ENCODE measurements around the gene FAM210A. TPM values are rescaled to one million over a fixed set of nuclear protein-coding genes. Genes with fewer than 3 reads are reported as not detected.

The FAM210A gene
- polyA plus RNA-seq, 1 of the 3 experiments (the other 2 are of a cell fraction): 10.6 TPM

DNA sequence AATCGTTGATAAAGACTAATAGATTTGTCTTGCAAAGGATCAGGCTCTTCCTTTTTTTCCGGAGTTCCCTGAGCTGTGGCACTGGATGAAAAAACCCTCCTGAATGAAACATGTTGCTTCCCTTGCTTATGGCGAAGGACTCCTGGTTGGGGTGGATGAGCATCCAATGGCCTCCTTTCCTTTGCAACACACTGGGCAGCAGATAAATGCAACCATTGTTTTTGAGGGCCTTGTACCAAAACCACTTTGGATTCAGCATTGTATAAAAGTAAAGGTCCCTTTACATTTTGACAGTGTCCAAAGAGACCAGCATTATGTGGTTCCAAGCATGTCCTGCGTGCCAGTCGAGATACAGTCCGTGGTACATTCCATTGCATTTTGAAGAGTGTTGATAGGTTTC lies 44.7 kb downstream of the FAM210A start:
- Histone ChIP-seq H2AFZ (ENCODE audit: low read depth) (no peak overlapping the region), H3K4me3 (ENCODE audit: low read depth in 2 of 2, low read length in 1 of 2) (no peak overlapping the region), H3K4me2 (no peak overlapping the region), H3K4me1 (ENCODE audit: control insufficient read depth in 1 of 2, insufficient read depth in 2 of 2, low read depth in 1 of 2, low read length in 1 of 2) (no peaks in the 10 kb centered on the region; a peak in 1 of 4 replicates), H3K27ac (ENCODE audit: low read depth in 2 of 2, low read length in 1 of 2) (no peak overlapping the region), H3K79me2 (ENCODE audit: insufficient read depth) (peaks cover 73% of the 10 kb centered on the region), H3K36me3 (replicated peaks in 1 of 2; ENCODE audit: control insufficient read depth in 1 of 2, insufficient read depth in 2 of 2, low read length in 1 of 2) (peaks cover 9 to 25% of the 10 kb centered on the region in 2 experiments), H4K20me1 (ENCODE audit: insufficient read depth) (0 out of 2 replicates have a peak, but pooled peaks cover 5% of the 10 kb centered on the region), H3F3A (replicated peaks; ENCODE audit: insufficient read depth) (peaks cover 8% of the 10 kb centered on the region), H3K27me3 (ENCODE audit: insufficient read depth) (no peaks in the 10 kb centered on the region), H3K9me2 (no peaks in the 10 kb centered on the region), H3K9me3 (no peaks in the 10 kb centered on the region), H3K9ac (no peak overlapping the region)
- WGBS (ENCODE audit: low lambda C conversion rate): 94% methylated on average over 6 of the region's 6 CpGs
- ChIA-PET POLR2A (no interaction called here), CTCF (interaction anchor here (0.8 to 2.3 kb wide), 4 partner anchors 8 to 49 kb away, joined by 3 to 9 read pairs (median 3); no protein-coding TSS in a partner anchor)
- no peak for DNase-seq
- TF ChIP-seq EZH2phosphoT487 (IDR thresholded peaks at IDR 0.05; ENCODE audit: borderline replicate concordance, low read depth) (no peak), NFIC (IDR thresholded peaks at IDR 0.05; ENCODE audit: borderline replicate concordance) (no peak), SIN3A (IDR thresholded peaks at IDR 0.05; ENCODE audit: borderline replicate concordance, low read depth, low read length) (no peak), RCOR1 (IDR thresholded peaks at IDR 0.05; ENCODE audit: low read length) (no peak), GABPA (IDR thresholded peaks at IDR 0.05; ENCODE audit: low read depth) (no peak), TEAD4 (IDR thresholded peaks at IDR 0.05; ENCODE audit: borderline replicate concordance, insufficient read depth) (no peak), SMC3 (IDR thresholded peaks at IDR 0.05; ENCODE audit: low read depth, low read length) (no peak), EP300 (IDR thresholded peaks at IDR 0.05; ENCODE audit: borderline replicate concordance in 1 of 2, low read depth in 1 of 2, low read length in 1 of 2) (no peak), NRF1 (IDR thresholded peaks at IDR 0.05; ENCODE audit: low read depth, low read length) (no peak), POLR2AphosphoS5 (IDR thresholded peaks at IDR 0.05; ENCODE audit: low read depth, low read length) (no peak), RXRA (IDR thresholded peaks at IDR 0.05; ENCODE audit: borderline replicate concordance, low read depth) (no peak), FOXM1 (IDR thresholded peaks at IDR 0.05; ENCODE audit: low read depth) (no peak)
- TF ChIP-seq, protein P1, sequence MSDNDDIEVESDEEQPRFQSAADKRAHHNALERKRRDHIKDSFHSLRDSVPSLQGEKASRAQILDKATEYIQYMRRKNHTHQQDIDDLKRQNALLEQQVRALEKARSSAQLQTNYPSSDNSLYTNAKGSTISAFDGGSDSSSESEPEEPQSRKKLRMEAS (IDR thresholded peaks at IDR 0.05; ENCODE audit: low read depth): no peak
- TF ChIP-seq, protein P2, sequence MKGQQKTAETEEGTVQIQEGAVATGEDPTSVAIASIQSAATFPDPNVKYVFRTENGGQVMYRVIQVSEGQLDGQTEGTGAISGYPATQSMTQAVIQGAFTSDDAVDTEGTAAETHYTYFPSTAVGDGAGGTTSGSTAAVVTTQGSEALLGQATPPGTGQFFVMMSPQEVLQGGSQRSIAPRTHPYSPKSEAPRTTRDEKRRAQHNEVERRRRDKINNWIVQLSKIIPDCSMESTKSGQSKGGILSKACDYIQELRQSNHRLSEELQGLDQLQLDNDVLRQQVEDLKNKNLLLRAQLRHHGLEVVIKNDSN (IDR thresholded peaks at IDR 0.05; ENCODE audit: borderline replicate concordance, low read depth): no peak
- TF ChIP-seq, protein P3, sequence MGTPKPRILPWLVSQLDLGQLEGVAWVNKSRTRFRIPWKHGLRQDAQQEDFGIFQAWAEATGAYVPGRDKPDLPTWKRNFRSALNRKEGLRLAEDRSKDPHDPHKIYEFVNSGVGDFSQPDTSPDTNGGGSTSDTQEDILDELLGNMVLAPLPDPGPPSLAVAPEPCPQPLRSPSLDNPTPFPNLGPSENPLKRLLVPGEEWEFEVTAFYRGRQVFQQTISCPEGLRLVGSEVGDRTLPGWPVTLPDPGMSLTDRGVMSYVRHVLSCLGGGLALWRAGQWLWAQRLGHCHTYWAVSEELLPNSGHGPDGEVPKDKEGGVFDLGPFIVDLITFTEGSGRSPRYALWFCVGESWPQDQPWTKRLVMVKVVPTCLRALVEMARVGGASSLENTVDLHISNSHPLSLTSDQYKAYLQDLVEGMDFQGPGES (IDR thresholded peaks at IDR 0.05; ENCODE audit: low read depth, low read length): no peak
- TF ChIP-seq, protein P4, sequence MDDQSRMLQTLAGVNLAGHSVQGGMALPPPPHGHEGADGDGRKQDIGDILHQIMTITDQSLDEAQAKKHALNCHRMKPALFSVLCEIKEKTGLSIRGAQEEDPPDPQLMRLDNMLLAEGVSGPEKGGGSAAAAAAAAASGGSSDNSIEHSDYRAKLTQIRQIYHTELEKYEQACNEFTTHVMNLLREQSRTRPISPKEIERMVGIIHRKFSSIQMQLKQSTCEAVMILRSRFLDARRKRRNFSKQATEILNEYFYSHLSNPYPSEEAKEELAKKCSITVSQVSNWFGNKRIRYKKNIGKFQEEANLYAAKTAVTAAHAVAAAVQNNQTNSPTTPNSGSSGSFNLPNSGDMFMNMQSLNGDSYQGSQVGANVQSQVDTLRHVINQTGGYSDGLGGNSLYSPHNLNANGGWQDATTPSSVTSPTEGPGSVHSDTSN (IDR thresholded peaks at IDR 0.05): no peak
- TF ChIP-seq, protein P5, sequence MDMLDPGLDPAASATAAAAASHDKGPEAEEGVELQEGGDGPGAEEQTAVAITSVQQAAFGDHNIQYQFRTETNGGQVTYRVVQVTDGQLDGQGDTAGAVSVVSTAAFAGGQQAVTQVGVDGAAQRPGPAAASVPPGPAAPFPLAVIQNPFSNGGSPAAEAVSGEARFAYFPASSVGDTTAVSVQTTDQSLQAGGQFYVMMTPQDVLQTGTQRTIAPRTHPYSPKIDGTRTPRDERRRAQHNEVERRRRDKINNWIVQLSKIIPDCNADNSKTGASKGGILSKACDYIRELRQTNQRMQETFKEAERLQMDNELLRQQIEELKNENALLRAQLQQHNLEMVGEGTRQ (IDR thresholded peaks at IDR 0.05; ENCODE audit: borderline replicate concordance, low read depth, low read length): no peak

Measured in SK-N-SH (cell line).